Right lobe of liver (tissue), 4 donors: ENCODE results near the gene YKT6.

ENCODE experiments used
- POLR2A ChIP-seq: fragments of 450-650 bp; IDR thresholded peaks from one replicate; pipeline ENCODE4 v1.6.1; 2017; ENCODE audit warnings: antibody characterized with exemption, mild to moderate bottlenecking
- TF ChIP-seq, protein P1 (sequence below), 4 donors: fragments of 200-600 bp in 3 of 4; fragments of 450-650 bp in 1 of 4; IDR thresholded peaks; one replicate each; pipeline versions ENCODE4 v1.5.1 to v1.8.0; 2016 to 2022; ENCODE audit warnings: antibody characterized with exemption in 4 of 4, mild to moderate bottlenecking in 2 of 4
- donor health status: DM: no; HTN: no; CAD: no.
- donor health status: DM: no; HTN: no; CAD: no.
- donor health status: DM: no; HTN: yes; CAD: no.

DNA sequence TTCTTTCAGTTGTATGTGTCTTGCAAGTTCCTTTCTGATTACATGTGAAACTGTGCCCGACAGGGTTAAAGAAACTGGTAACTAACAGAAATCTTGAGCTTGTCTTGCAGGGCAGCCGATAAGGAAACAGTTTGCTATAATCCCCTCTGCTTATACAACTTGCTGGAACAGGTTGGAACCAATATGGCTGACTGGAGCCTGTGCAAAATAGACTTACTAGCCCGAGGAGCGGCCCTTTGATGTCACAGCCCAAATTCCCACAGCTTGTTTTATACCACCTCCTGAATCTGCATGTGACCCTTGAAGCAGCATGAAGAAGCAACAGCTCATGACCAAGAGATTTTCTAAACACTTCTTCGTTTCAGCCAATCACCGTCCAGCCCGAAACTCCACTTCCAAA is 3.3 kb upstream of the YKT6 start:
- TF ChIP-seq, protein P1, sequence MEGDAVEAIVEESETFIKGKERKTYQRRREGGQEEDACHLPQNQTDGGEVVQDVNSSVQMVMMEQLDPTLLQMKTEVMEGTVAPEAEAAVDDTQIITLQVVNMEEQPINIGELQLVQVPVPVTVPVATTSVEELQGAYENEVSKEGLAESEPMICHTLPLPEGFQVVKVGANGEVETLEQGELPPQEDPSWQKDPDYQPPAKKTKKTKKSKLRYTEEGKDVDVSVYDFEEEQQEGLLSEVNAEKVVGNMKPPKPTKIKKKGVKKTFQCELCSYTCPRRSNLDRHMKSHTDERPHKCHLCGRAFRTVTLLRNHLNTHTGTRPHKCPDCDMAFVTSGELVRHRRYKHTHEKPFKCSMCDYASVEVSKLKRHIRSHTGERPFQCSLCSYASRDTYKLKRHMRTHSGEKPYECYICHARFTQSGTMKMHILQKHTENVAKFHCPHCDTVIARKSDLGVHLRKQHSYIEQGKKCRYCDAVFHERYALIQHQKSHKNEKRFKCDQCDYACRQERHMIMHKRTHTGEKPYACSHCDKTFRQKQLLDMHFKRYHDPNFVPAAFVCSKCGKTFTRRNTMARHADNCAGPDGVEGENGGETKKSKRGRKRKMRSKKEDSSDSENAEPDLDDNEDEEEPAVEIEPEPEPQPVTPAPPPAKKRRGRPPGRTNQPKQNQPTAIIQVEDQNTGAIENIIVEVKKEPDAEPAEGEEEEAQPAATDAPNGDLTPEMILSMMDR (IDR thresholded peaks at IDR 0.05), result no peak
- no peak for TF ChIP-seq POLR2A
